HepG2 (cell line): Measurements from ENCODE around the gene HEPH. TPM values are rescaled to one million over a fixed set of nuclear protein-coding genes. Genes with fewer than 3 reads are reported as not detected.
"Not testable (repeated sequence)": the region's sequence is repeated elsewhere in the genome, so short reads cannot be mapped to it uniquely, and the experiment has no call there.

Source experiments
- ATAC-seq: fragments of 200-7000 bp; cut with Tn5 transposase; 3 replicates; pipeline ENCODE4 v1.9.1; 2020; ENCODE audit warnings: mild to moderate bottlenecking, moderate library complexity
- BruUV-seq: library from RNA; stranded (reverse); fragments of 400-500 nt; replicated peaks from 2 replicates; lab custom pipeline; 2021; lab: Mats Ljungman, UMichigan
- CTCF ChIA-PET: fragments of 300-600 bp; formaldehyde crosslinking; extraction: SDS; loops from one replicate; lab custom pipeline; 2021; ENCODE audit warnings: low total read pairs, inconsistent platforms, low intra/inter-chr PET ratio; lab: Yijun Ruan, JAX
- POLR2A ChIA-PET: fragments of 350-600 bp; sonication (Branson Sonifier 250); formaldehyde crosslinking; loops from one replicate; lab custom pipeline; 2020; ENCODE audit warnings: antibody characterized with exemption, inconsistent platforms; lab: Yijun Ruan, JAX
- DNase-seq: peaks from one replicate; pipeline ENCODE4 v3.0.0-alpha.2; 2015; ENCODE audit warnings: low spot score
- FAIRE-seq: peaks from 3 replicates; lab custom pipeline; 2011; peaks lifted over from hg19 to GRCh38; lab: Jason Lieb, UNC
- H2AFZ ChIP-seq: one replicate; pipeline ENCODE4 v1.6.1; 2011; ENCODE audit warnings: low read length, inconsistent platforms
- H3K27ac ChIP-seq: fragments of 300-600 bp; 3 replicates; pipeline ENCODE4 v1.8.0; 2011; ENCODE audit warnings: mixed run types, mild to moderate bottlenecking, mixed read lengths, low read length, inconsistent platforms; ENCODE audit not compliant: insufficient read depth; ENCODE audit errors: extremely low read length
- H3K27me3 ChIP-seq, 2 experiments: fragments of 200-600 bp in 1 of 2; 2 replicates in 1 of 2; 3 replicates in 1 of 2; pipeline versions ENCODE4 v1.6.0 to v1.8.0; 2011; ENCODE audit warnings: low read length in 2 of 2, mild to moderate bottlenecking in 2 of 2, moderate library complexity in 2 of 2, inconsistent platforms in 1 of 2; ENCODE audit not compliant: insufficient read depth in 2 of 2, control insufficient read depth in 1 of 2
- H3K36me3 ChIP-seq, 2 experiments: fragments of 200-600 bp in 1 of 2; replicated peaks in 1 of 2; 2 replicates in 1 of 2; 3 replicates in 1 of 2; pipeline versions ENCODE4 v1.5.1 to v1.8.0; 2011; ENCODE audit warnings: low read length in 2 of 2, inconsistent platforms in 1 of 2; ENCODE audit not compliant: insufficient read depth in 2 of 2, control insufficient read depth in 1 of 2
- H3K4me1 ChIP-seq: 2 replicates; pipeline ENCODE4 v1.5.1; 2012; ENCODE audit warnings: low read length, inconsistent platforms; ENCODE audit not compliant: insufficient read depth
- H3K4me2 ChIP-seq: 2 replicates; pipeline ENCODE4 v1.6.0; 2011; ENCODE audit warnings: low read depth, low read length, inconsistent platforms
- H3K4me3 ChIP-seq, 3 experiments: fragments of 200-600 bp in 1 of 3; sonication (generic), shearing (Covaris generic) in 1 of 3; replicated peaks in 1 of 3; 2 replicates each; pipeline ENCODE4 v1.5.1; 2011 to 2016; ENCODE audit warnings: low read length in 3 of 3, inconsistent platforms in 2 of 3, low read depth in 2 of 3, mild to moderate bottlenecking in 2 of 3, control low read depth in 1 of 3, mixed read lengths in 1 of 3; ENCODE audit not compliant: insufficient read depth in 1 of 3
- H3K79me2 ChIP-seq: one replicate; pipeline ENCODE4 v1.6.1; 2011; ENCODE audit warnings: low read length, inconsistent platforms; ENCODE audit not compliant: insufficient read depth
- H3K9ac ChIP-seq: 2 replicates; pipeline ENCODE4 v1.6.0; 2011; ENCODE audit warnings: mild to moderate bottlenecking, low read depth, low read length, inconsistent platforms; ENCODE audit not compliant: insufficient read depth
- H3K9me3 ChIP-seq: 2 replicates; pipeline ENCODE4 v1.5.1; 2012; ENCODE audit warnings: mild to moderate bottlenecking, low read length
- H4K20me1 ChIP-seq: 2 replicates; pipeline ENCODE4 v1.6.0; 2011; ENCODE audit warnings: inconsistent platforms, mild to moderate bottlenecking, low read length, moderate library complexity; ENCODE audit not compliant: insufficient read depth
- GLMP ChIP-seq: sonication (generic); formaldehyde crosslinking; IDR thresholded peaks from 2 replicates; pipeline ENCODE4 v1.9.0; 2021; ENCODE audit warnings: missing genetic modification reagents, mild to moderate bottlenecking, borderline replicate concordance
- WGBS: methylation state at CpG from one replicate; pipeline ENCODE4 v1.1.6; 2017; ENCODE audit warnings: low lambda C conversion rate; 5-methylcytosine and 5-hydroxymethylcytosine counted together
- in situ Hi-C: cut with HindIII; loops from 2 replicates; pipeline ENCODE4 v1.10.0; 2017; ENCODE audit warnings: low pct_unique_long_range_greater_than_20kb; ENCODE audit not compliant: extremely low pct_ligation_motif_present
- intact Hi-C: fragments of 100-400 bp; cut with micrococcal nuclease; formaldehyde crosslinking; loops from one replicate; pipeline ENCODE4 v1.10.0; 2022; ENCODE audit not compliant: unreplicated experiment
- polyA plus RNA-seq, 8 experiments: library from polyadenylated mRNA; depleted of rRNA in 3 of 8; stranded (reverse) in 7 of 8; unstranded in 1 of 8; fragments of >200 nt; fragmentation: Illumina TruSeq in 4 of 8; extraction: Trizol in 4 of 8; gene quantifications; 2 replicates each; pipeline versions ENCODE4 v1.2.1 to v1.2.3, GENCODE V29; 2011 to 2016; ENCODE audit warnings: low read depth in 4 of 8, missing spikeins in 1 of 8, mixed read lengths in 1 of 8; ENCODE audit not compliant: insufficient read depth in 1 of 8
- total RNA-seq, 5 experiments: library from RNA; depleted of rRNA; stranded (reverse); fragments of >200 nt; fragmentation: Illumina TruSeq; extraction: Trizol; gene quantifications; 2 replicates each; pipeline ENCODE4 v1.2.3, GENCODE V29; 2016; ENCODE audit warnings: low read depth in 1 of 5

Gene HEPH
- total and polyA plus RNA-seq, 2 of the 13 experiments (the other 11 are each of a cell fraction or from before 2014, with no cell fraction given): not detected

GRCh38 chrX:66163849-66164411 is at the start of gene HEPH (continued):
- TF ChIP-seq GLMP (CRISPR knock-in tag): no peak

- intact Hi-C loops, H3K9ac ChIP-seq, DNase-seq, H3K4me3 ChIP-seq, CTCF ChIA-PET, H3K27me3 ChIP-seq, H3K79me2 ChIP-seq, BruUV-seq, H4K20me1 ChIP-seq, in situ Hi-C loops, POLR2A ChIA-PET, H3K4me1 ChIP-seq, FAIRE-seq, ATAC-seq, H2AFZ ChIP-seq, H3K36me3 ChIP-seq, H3K27ac ChIP-seq, H3K9me3 ChIP-seq, H3K4me2 ChIP-seq: not testable (repeated sequence)
- 17% methylated on average over 1 of the region's 6 CpGs for WGBS
These were observed 45.3 kb upstream of the HEPH start for GRCh38 chrX:66118722-66119121.

- H3K27ac ChIP-seq, H3K9me3 ChIP-seq, H3K27me3 ChIP-seq, H4K20me1 ChIP-seq, BruUV-seq, H3K4me1 ChIP-seq, H3K9ac ChIP-seq, FAIRE-seq, in situ Hi-C loops, H3K36me3 ChIP-seq, POLR2A ChIA-PET, DNase-seq, CTCF ChIA-PET, ATAC-seq, H3K4me3 ChIP-seq, H3K4me2 ChIP-seq, H2AFZ ChIP-seq, intact Hi-C loops, H3K79me2 ChIP-seq: not testable (repeated sequence)
- WGBS: 38% methylated on average over 2 of the region's 2 CpGs
These were observed 42.7 kb upstream of the HEPH start for GRCh38 chrX:66121354-66121753.
